Ascending aorta (tissue), 2 donors: ENCODE data around the gene CRP. TPM values are rescaled to one million over a fixed set of nuclear protein-coding genes. Genes with fewer than 3 reads are reported as not detected.
"Not testable (repeated sequence)": the region's sequence is repeated elsewhere in the genome, so short reads cannot be mapped to it uniquely, and the experiment has no call there.

Experiments
- DNase-seq, 2 donors: peaks; one replicate each; pipeline ENCODE4 v3.0.0-alpha.2; 2019; ENCODE audit warnings: low spot score in 2 of 2
- H3K27ac ChIP-seq, 2 donors: fragments of 200-600 bp; sonication (generic); one replicate each; pipeline ENCODE4 v1.5.1; 2016 to 2017; ENCODE audit warnings: mild to moderate bottlenecking in 1 of 2
- H3K27me3 ChIP-seq: fragments of 200-600 bp; sonication (generic); one replicate; pipeline ENCODE4 v1.5.1; 2017
- H3K36me3 ChIP-seq, 2 donors: fragments of 200-600 bp; sonication (generic); one replicate each; pipeline ENCODE4 v1.5.1; 2016
- H3K4me1 ChIP-seq, 2 donors: fragments of 200-600 bp; sonication (generic); one replicate each; pipeline ENCODE4 v1.5.1; 2016 to 2017; ENCODE audit warnings: mild to moderate bottlenecking in 1 of 2
- H3K4me3 ChIP-seq, 2 donors: fragments of 200-600 bp; sonication (generic); one replicate each; pipeline ENCODE4 v1.5.1; 2016 to 2017; ENCODE audit warnings: mild to moderate bottlenecking in 1 of 2
- H3K9me3 ChIP-seq, 2 donors: fragments of 200-600 bp; sonication (generic); one replicate each; pipeline ENCODE4 v1.5.1; 2016
- CTCF ChIP-seq, 3 experiments: fragments of 200-600 bp in 2 of 3; fragments of 450-650 bp in 1 of 3; sonication (generic) in 2 of 3; IDR thresholded peaks; one replicate each; pipeline ENCODE4 v1.5.1; 2016 to 2019; ENCODE audit warnings: antibody characterized with exemption in 3 of 3, mild to moderate bottlenecking in 1 of 3, moderate library complexity in 1 of 3
- intact Hi-C: fragments of 100-400 bp; cut with DNase I; formaldehyde crosslinking; loops from one replicate; pipeline ENCODE4 v1.15.1; 2023
- total RNA-seq: library from RNA; depleted of rRNA; stranded (reverse); fragments of >200 nt; gene quantifications from one replicate; pipeline ENCODE4 v1.1.0, GENCODE V29; 2016

CRP gene
- total RNA-seq, 1 donor from 2014 or later, result 3.8 TPM

GRCh38 chr1:159743651-159744410, 29.4 kb upstream of the CRP start:
- no peak overlapping the region for H3K27ac ChIP-seq
- H3K4me3 ChIP-seq, result no peak overlapping the region
- TF ChIP-seq CTCF (IDR thresholded peaks at IDR 0.05), result no peak
- H3K36me3 ChIP-seq, result no peaks in the 10 kb centered on the region
- H3K9me3 ChIP-seq, result no peaks in the 10 kb centered on the region
- no peaks in the 10 kb centered on the region for H3K27me3 ChIP-seq
- no peaks in the 10 kb centered on the region for H3K4me1 ChIP-seq
- no peak for DNase-seq
- intact Hi-C loops, result no loop called here

- no peaks in the 10 kb centered on the region for H3K9me3 ChIP-seq
- no peak for DNase-seq
- H3K4me1 ChIP-seq, result no peaks in the 10 kb centered on the region
- H3K36me3 ChIP-seq, result no peaks in the 10 kb centered on the region
- intact Hi-C loops, result no loop called here
- H3K27me3 ChIP-seq, result no peaks in the 10 kb centered on the region
- TF ChIP-seq CTCF (IDR thresholded peaks at IDR 0.05), result no peak
- no peak overlapping the region for H3K4me3 ChIP-seq
- no peak overlapping the region for H3K27ac ChIP-seq
These were observed 23.0 kb upstream of the CRP start for GRCh38 chr1:159737238-159737916.

GRCh38 chr1:159723188-159723587, 8.8 kb upstream of the CRP start:
- H3K4me3 ChIP-seq, H3K9me3 ChIP-seq, intact Hi-C loops, H3K36me3 ChIP-seq, DNase-seq, H3K27me3 ChIP-seq, H3K4me1 ChIP-seq, H3K27ac ChIP-seq: not testable (repeated sequence)

- no peaks in the 10 kb centered on the region for H3K36me3 ChIP-seq
- H3K27me3 ChIP-seq, result no peaks in the 10 kb centered on the region
- DNase-seq, result no peak
- no peaks in the 10 kb centered on the region for H3K4me1 ChIP-seq
- intact Hi-C loops, result no loop called here
- H3K27ac ChIP-seq, result no peak overlapping the region
- H3K4me3 ChIP-seq, result no peak overlapping the region
- no peak for TF ChIP-seq CTCF (IDR thresholded peaks at IDR 0.05)
- peaks cover 0 to 8% of the 10 kb centered on the region in 2 donors for H3K9me3 ChIP-seq
These were observed 5.6 kb upstream of the CRP start for GRCh38 chr1:159719990-159720389.

- TF ChIP-seq CTCF (IDR thresholded peaks at IDR 0.05), result no peak
- H3K9me3 ChIP-seq, result no peaks in the 10 kb centered on the region
- H3K27ac ChIP-seq, result no peak overlapping the region
- no peaks in the 10 kb centered on the region for H3K36me3 ChIP-seq
- no peak overlapping the region for H3K4me3 ChIP-seq
- intact Hi-C loops, result no loop called here
- H3K27me3 ChIP-seq, result no peaks in the 10 kb centered on the region
- H3K4me1 ChIP-seq, result no peaks in the 10 kb centered on the region
- DNase-seq, result no peak
These were observed 1.5 kb upstream of the CRP start for GRCh38 chr1:159715855-159716254.

GRCh38 chr1:159712080-159712479, 2.3 kb downstream of the CRP start:
- Histone ChIP-seq H3K4me3 (no peak overlapping the region), H3K4me1 (no peaks in the 10 kb centered on the region), H3K27ac (no peak overlapping the region), H3K27me3 (no peaks in the 10 kb centered on the region), H3K36me3 (no peaks in the 10 kb centered on the region), H3K9me3 (no peaks in the 10 kb centered on the region)
- TF ChIP-seq CTCF (IDR thresholded peaks at IDR 0.05), result no peak
- intact Hi-C loops, result no loop called here
- no peak for DNase-seq
